GM18505 (cell line): ENCODE results near the gene VTI1A.

Source experiments
- ATAC-seq: cut with Tn5 transposase; IDR thresholded peaks from one replicate; pipeline ENCODE4 v1.9.1; 2021; ENCODE audit not compliant: unreplicated experiment
- POLR2A ChIP-seq: IDR thresholded peaks from 4 replicates; pipeline ENCODE4 v1.6.1; 2011; ENCODE audit warnings: borderline replicate concordance; ENCODE audit not compliant: insufficient read depth, insufficient read length; ENCODE audit errors: extremely low read depth

The VTI1A gene

GRCh38 chr10:112793202-112793921, 346.3 kb downstream of the VTI1A start:
- no peak for TF ChIP-seq POLR2A

GRCh38 chr10:112794201-112794600, 347.2 kb downstream of the VTI1A start:
- TF ChIP-seq POLR2A = no peak
- no peak for ATAC-seq

More at GRCh38 chr10:112793202-112793921, 346.3 kb downstream of the VTI1A start:
- no peak for ATAC-seq

GRCh38 chr10:112795067-112795466, 348.1 kb downstream of the VTI1A start:
- no peak for TF ChIP-seq POLR2A
- ATAC-seq = no peak

- no peak for ATAC-seq
- no peak for TF ChIP-seq POLR2A
These were observed 350.2 kb downstream of the VTI1A start for GRCh38 chr10:112797197-112797596.

DNA sequence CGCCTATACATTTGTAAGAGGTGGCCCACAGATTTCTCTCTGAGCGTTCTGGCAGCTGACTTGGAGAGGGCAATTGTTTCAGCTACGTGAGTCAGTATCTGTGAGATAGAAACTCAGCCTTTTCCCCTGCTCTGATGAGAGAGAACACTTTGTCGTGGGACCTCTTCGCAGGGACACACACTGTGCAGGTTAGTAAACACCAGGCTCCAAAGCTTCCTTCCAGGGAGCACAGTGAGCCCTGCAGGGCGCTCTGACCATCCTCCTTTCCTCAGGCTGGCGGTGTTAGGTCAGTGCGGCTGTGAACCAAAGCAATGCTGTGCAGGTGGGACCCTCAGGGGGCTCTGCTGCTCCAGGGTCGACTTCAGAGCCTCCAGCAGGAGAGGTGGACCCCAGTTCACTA, 350.8 kb downstream of the VTI1A start:
- ATAC-seq = no peak
- no peak for TF ChIP-seq POLR2A

GRCh38 chr10:112799038-112799437, 352.0 kb downstream of the VTI1A start:
- ATAC-seq = no peak
- TF ChIP-seq POLR2A = no peak

DNA sequence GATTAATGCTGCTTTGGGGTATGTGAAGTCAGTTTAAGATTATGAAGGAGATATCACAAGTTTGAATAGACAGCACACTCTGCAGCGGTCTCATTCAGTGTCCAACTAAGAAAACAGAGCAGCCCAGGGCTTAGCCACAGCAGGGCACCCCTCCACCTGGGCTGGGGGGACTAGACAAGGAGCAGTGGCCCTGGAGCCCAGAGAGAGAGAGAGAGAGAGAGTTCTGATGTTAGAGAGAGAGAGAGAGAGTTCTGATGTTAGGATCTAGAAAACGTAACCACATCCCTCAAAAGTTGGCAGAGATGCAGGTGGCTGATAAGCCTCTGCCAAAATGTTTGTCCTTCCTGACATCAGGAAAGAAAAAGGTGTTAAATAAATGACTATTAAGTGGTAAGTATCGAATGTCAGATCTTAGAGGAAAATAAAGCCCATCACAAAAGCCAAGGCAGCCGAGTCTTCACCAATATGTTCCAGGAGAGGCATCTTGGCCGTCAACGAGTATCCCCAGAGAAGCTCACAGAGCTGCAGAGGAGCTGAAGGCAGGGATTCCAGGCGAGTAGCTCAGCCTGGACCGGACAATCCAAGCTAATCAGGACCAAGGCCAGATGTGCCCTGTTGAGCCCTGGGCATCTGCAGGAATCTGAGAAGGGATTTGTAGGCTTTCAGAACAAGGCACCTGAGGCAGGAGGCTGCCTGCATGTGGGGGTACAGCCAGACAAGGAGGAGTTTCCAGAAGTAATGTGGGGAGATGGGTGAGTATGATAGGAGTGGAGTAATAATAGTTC, 352.9 kb downstream of the VTI1A start:
- no peak for TF ChIP-seq POLR2A
- no peak for ATAC-seq

GRCh38 chr10:112801004-112801403, 354.0 kb downstream of the VTI1A start:
- no peak for TF ChIP-seq POLR2A
- ATAC-seq = no peak

DNA sequence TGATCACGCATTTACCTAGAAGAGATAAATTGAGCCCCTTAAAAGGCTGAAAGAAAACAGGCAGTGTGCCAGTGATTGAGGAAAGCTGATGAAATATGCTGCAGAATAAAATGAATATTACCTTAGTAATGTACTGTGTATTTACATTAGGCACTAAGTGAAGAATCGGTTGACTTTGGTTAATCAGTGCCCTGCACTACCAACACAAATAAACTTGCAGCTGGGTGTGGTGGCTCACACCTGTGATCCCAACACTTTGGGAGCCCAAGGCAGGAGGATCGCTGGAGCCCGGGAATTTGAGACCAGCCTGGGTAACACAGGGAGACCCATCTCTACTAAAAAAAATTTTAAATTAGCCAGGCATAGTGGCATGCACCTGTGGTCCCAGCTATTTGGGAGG, 354.7 kb downstream of the VTI1A start:
- TF ChIP-seq POLR2A = no peak
- ATAC-seq = no peak

GRCh38 chr10:112802411-112803022, 355.5 kb downstream of the VTI1A start:
- no peak for TF ChIP-seq POLR2A
- ATAC-seq = no peak

DNA sequence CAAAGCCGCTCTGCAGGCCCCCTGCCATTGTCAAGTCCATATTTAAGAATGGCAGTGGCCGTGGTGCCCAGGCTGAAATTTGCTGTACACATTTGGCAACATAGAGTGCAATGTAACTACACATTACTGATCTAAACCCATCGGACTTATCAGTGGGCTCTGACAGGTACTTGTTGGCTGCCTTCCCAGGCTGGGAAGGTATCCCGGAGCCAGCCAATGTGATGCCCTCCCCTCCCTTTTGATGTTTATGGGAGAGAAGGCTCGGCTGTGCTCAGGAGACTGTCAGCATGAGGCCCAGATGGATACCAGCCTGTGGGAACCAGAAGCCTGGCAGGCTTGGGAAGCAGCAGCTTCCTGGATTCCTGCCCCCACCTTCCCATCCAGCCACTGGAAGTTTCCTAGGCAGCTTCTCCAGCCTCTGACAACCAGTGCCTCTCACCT, 357.0 kb downstream of the VTI1A start:
- ATAC-seq = no peak
- no peak for TF ChIP-seq POLR2A

GRCh38 chr10:112805254-112805590, 358.2 kb downstream of the VTI1A start:
- no peak for ATAC-seq

DNA sequence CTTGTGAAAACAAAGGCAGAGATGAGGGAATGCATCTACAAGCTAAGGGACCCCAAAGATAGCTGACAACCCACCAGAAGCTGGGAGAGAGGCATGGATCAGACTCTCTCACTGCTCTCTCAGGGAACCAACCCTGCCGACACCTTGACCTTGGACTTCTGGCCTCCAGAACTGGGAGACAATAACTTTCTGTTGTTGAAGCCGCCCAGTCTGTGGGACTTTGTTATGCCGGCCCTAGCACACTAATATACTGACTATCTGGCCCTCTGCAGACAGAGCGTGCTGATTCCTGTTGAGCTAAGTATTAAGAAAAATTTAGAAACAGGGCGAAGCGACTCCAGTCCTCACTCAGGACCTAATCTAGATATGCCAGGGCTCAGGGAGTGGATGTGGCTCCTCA, 358.7 kb downstream of the VTI1A start:
- no peak for TF ChIP-seq POLR2A
- ATAC-seq = no peak

More at GRCh38 chr10:112805254-112805590, 358.2 kb downstream of the VTI1A start:
- no peak for TF ChIP-seq POLR2A

DNA sequence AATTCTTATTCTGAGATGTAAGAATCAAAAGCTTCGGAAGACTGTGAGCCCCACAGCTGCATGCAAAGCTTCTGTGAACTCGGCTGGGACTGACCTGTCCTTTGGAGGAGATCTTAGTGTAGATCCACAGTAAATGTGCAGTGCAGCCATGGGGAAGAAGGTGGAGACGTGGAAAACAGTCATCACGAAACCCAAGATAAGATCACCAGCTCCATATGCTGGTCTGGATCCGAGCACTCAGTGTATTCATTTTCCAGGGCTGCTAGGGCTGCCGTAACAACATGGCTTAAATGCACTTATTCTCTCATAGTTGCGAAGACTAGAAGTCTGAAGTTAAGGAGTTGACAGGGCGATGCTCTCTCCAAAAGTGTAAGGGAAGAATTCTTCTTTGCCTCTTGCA, 360.0 kb downstream of the VTI1A start:
- TF ChIP-seq POLR2A = no peak
- ATAC-seq = no peak
